Prostate gland (tissue), 2 donors: ENCODE results near the gene NOTCH2. TPM values are rescaled to one million over a fixed set of nuclear protein-coding genes. Genes with fewer than 3 reads are reported as not detected.

Experiments
- DNase-seq: peaks from one replicate; pipeline ENCODE4 v3.0.0-alpha.2; 2019; ENCODE audit warnings: low spot score
- H3K27ac ChIP-seq, 2 donors: fragments of 200-600 bp; sonication (generic); 2 replicates each; pipeline ENCODE4 v1.5.1; 2017 to 2019
- H3K27me3 ChIP-seq: fragments of 200-600 bp; sonication (generic); replicated peaks from 2 replicates; pipeline ENCODE4 v1.5.1; 2019; ENCODE audit not compliant: insufficient read depth
- H3K36me3 ChIP-seq, 2 donors: fragments of 200-600 bp; sonication (generic); 1 replicate in 1 of 2; 2 replicates in 1 of 2; pipeline versions ENCODE4 v1.5.1 to v1.8.1; 2017 to 2019
- H3K4me1 ChIP-seq: fragments of 200-600 bp; sonication (generic); replicated peaks from 2 replicates; pipeline ENCODE4 v1.5.1; 2019
- H3K4me3 ChIP-seq, 2 donors: fragments of 200-600 bp; sonication (generic); 2 replicates each; pipeline ENCODE4 v1.5.1; 2017 to 2019
- H3K9me3 ChIP-seq: fragments of 200-600 bp; sonication (generic); 2 replicates; pipeline ENCODE4 v1.5.1; 2017
- POLR2A ChIP-seq: fragments of 450-650 bp; IDR thresholded peaks from one replicate; pipeline ENCODE4 v1.6.1; 2016; ENCODE audit warnings: antibody characterized with exemption, mild to moderate bottlenecking
- POLR2AphosphoS5 ChIP-seq: sonication (generic); formaldehyde crosslinking; IDR thresholded peaks from one replicate; pipeline ENCODE4 v1.6.1; 2017; ENCODE audit warnings: antibody characterized with exemption
- WGBS: methylation state at CpG from one replicate; pipeline ENCODE4 v1.1.5; 2018; 5-methylcytosine and 5-hydroxymethylcytosine counted together
- intact Hi-C: fragments of 100-400 bp; cut with DNase I; formaldehyde crosslinking; loops from one replicate; pipeline ENCODE4 v1.14.2; 2022
- total RNA-seq, 2 donors: library from RNA; depleted of rRNA; stranded (reverse); fragments of >200 nt; gene quantifications; one replicate each; pipeline ENCODE4 v1.1.0, GENCODE V29; 2016
- TF ChIP-seq, protein P1 (sequence below), 4 experiments: fragments of 200-600 bp in 2 of 4; fragments of 450-650 bp in 2 of 4; sonication (generic) in 2 of 4; IDR thresholded peaks; 1 replicate in 3 of 4; 2 replicates in 1 of 4; pipeline ENCODE4 v1.5.1; 2016 to 2019; ENCODE audit warnings: antibody characterized with exemption in 4 of 4, mild to moderate bottlenecking in 2 of 4, moderate library complexity in 2 of 4

Gene NOTCH2
- total RNA-seq, 2 donors from 2014 or later = 77.7 to 231 TPM

DNA sequence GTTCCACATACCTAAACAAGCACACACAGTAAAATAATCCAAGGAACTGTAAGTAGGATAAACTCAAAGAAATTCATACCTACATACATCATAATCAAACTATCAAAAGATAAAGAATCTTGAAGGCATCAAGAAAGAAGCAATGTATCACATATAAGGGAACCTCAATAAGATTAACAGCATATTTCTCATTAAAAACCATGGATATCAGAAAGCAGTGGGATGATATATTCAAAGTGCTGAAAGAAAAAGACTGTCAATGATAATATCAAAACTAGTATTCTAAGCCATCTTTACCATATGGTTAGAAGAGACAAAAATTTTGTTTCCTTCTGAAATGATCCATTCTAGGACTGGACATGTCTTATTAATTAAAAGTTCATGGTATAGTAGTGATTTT lies 136.1 kb downstream of the NOTCH2 start:
- no peaks in the 10 kb centered on the region for H3K27me3 ChIP-seq
- H3K9me3 ChIP-seq = no peaks in the 10 kb centered on the region
- no peak overlapping the region for H3K4me3 ChIP-seq
- no peak for DNase-seq
- TF ChIP-seq POLR2A = no peak
- TF ChIP-seq, protein P1, sequence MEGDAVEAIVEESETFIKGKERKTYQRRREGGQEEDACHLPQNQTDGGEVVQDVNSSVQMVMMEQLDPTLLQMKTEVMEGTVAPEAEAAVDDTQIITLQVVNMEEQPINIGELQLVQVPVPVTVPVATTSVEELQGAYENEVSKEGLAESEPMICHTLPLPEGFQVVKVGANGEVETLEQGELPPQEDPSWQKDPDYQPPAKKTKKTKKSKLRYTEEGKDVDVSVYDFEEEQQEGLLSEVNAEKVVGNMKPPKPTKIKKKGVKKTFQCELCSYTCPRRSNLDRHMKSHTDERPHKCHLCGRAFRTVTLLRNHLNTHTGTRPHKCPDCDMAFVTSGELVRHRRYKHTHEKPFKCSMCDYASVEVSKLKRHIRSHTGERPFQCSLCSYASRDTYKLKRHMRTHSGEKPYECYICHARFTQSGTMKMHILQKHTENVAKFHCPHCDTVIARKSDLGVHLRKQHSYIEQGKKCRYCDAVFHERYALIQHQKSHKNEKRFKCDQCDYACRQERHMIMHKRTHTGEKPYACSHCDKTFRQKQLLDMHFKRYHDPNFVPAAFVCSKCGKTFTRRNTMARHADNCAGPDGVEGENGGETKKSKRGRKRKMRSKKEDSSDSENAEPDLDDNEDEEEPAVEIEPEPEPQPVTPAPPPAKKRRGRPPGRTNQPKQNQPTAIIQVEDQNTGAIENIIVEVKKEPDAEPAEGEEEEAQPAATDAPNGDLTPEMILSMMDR (IDR thresholded peaks at IDR 0.05) = no peak
- no peak for TF ChIP-seq POLR2AphosphoS5
- H3K4me1 ChIP-seq = no peaks in the 10 kb centered on the region
- intact Hi-C loops = no loop called here
- no peak overlapping the region for H3K27ac ChIP-seq
- peaks cover 6 to 9% of the 10 kb centered on the region in 2 donors for H3K36me3 ChIP-seq

DNA sequence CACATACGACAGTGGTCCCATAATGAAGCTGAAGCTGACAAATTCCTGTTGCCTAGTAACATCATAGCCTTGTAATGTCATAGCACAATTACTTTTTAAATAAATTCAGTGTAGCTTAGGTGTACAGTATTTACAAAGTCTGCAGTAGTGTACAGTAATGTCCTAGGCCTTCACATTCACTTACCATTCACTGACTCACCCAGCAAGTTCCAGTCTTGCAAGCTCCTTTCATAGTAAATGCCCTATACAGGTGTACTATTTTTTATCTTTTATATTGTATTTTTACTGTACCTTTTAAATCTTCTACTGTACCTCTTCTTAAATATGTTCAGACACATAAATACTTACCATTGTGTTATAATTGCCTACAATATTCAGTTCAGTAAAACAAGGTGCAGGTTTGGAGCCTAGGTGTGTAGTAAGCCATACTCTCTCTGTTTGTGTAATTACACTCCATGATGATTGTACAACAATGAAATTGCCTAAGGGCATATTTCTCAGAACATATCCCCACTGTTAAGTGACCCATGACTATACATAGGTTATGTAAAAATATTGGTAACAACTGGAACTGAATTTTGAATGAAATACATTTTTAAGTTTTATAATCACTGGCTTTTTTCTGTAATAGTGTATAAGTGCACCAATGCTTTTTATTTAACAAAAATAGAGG lies 139.7 kb downstream of the NOTCH2 start:
- WGBS = 97% methylated on average over 1 of the region's 1 CpG
- H3K9me3 ChIP-seq = no peaks in the 10 kb centered on the region
- H3K4me3 ChIP-seq = no peak overlapping the region
- no peak overlapping the region for H3K27ac ChIP-seq
- TF ChIP-seq POLR2A (no peak), POLR2AphosphoS5 (no peak)
- TF ChIP-seq, protein P1 (IDR thresholded peaks at IDR 0.05) = no peak
- no peak for DNase-seq
- intact Hi-C loops = no loop called here
- no peaks in the 10 kb centered on the region for H3K27me3 ChIP-seq
- H3K36me3 ChIP-seq = peaks cover 9 to 19% of the 10 kb centered on the region in 2 donors
- H3K4me1 ChIP-seq = no peaks in the 10 kb centered on the region

DNA sequence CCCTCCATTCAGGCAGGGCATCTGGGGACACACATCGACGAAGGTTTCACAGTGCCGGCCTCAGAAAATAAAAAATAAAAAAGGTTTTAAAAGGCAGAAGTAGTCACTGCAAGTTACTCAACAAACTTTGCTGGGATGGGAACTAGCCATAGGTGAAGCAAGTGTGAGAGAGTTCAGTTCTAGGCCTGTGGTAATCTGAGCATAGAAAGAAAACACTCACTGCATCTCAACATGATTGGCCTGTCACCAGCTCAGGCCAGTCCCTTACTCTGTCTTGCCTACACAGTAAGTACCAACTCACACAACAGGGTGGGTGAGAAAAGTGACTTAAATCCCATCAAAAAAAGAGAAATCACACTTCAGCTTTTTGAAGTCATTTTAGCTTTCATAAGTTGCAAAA lies 142.9 kb downstream of the NOTCH2 start:
- H3K9me3 ChIP-seq = no peaks in the 10 kb centered on the region
- H3K27me3 ChIP-seq = no peaks in the 10 kb centered on the region
- TF ChIP-seq, protein P1 (IDR thresholded peaks at IDR 0.05) = no peak
- no peak for TF ChIP-seq POLR2A
- TF ChIP-seq POLR2AphosphoS5 = no peak
- H3K4me1 ChIP-seq = no peaks in the 10 kb centered on the region
- no peak overlapping the region for H3K27ac ChIP-seq
- H3K4me3 ChIP-seq = no peak overlapping the region
- no peak for DNase-seq
- 97% methylated on average over 3 of the region's 3 CpGs for WGBS
- H3K36me3 ChIP-seq = peaks cover 9 to 21% of the 10 kb centered on the region in 2 donors
- intact Hi-C loops = no loop called here

DNA sequence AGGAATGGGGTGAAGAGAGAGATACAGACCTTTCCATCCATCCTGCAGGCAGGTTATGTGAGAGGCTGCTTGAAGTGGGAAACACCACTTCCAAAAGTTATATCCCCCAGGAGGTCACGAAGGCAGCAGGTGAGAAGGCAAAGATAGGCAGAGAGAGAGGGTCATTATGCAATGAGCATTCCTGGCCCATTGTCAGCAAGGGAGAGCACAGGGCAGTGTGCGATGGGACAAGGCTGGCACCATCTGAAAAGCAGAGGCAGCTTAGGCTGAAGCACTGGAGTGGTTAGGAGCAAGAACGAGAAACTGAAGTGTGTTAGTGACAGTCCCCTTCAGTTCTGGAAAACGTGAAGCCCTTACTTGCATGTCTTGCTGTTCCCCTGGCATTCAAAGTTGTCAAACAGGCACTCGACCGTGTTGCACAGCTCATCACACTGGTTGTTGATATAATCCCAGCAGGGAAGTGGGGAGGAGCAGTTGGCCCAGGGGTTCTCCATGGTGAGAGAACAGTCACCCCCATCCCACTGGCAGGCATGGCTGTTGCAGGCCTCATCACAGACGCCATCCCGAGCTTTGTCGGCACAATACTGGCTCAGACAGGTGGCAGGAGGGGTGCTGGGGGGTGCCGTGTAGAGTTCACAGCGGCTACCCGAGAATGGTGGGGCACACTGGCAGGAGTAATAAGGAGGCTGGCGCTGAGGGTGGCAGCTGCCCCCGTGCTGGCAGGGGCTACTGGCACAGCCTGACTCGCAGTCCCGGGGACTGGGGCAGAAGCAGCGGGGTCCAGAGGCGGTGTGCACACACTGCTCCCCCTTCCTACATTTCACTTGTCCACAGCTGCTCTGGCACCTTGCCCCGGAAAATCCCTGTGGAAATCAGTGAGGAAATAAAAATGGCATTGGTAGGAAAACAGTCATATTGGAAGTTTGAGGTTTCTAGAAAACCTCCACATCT lies 144.2 kb downstream of the NOTCH2 start:
- TF ChIP-seq POLR2A = no peak
- no peak for TF ChIP-seq POLR2AphosphoS5
- TF ChIP-seq, protein P1 (IDR thresholded peaks at IDR 0.05) = no peak
- intact Hi-C loops = no loop called here
- no peak overlapping the region for H3K4me3 ChIP-seq
- 84% methylated on average over 19 of the region's 19 CpGs for WGBS
- H3K27me3 ChIP-seq = no peaks in the 10 kb centered on the region
- no peak for DNase-seq
- no peak overlapping the region for H3K27ac ChIP-seq
- H3K9me3 ChIP-seq = no peaks in the 10 kb centered on the region
- H3K4me1 ChIP-seq = no peaks in the 10 kb centered on the region
- H3K36me3 ChIP-seq = peaks cover 9 to 26% of the 10 kb centered on the region in 2 donors
